HG03457 (cell line): ENCODE data around the gene CDCP2.
"Not testable (repeated sequence)": the region's sequence is repeated elsewhere in the genome, so short reads cannot be mapped to it uniquely, and the experiment has no call there.

Experiments
- ATAC-seq: cut with Tn5 transposase; IDR thresholded peaks from one replicate; pipeline ENCODE4 v1.9.1; 2021; ENCODE audit warnings: moderate number of reproducible peaks; ENCODE audit not compliant: unreplicated experiment

The CDCP2 gene

DNA sequence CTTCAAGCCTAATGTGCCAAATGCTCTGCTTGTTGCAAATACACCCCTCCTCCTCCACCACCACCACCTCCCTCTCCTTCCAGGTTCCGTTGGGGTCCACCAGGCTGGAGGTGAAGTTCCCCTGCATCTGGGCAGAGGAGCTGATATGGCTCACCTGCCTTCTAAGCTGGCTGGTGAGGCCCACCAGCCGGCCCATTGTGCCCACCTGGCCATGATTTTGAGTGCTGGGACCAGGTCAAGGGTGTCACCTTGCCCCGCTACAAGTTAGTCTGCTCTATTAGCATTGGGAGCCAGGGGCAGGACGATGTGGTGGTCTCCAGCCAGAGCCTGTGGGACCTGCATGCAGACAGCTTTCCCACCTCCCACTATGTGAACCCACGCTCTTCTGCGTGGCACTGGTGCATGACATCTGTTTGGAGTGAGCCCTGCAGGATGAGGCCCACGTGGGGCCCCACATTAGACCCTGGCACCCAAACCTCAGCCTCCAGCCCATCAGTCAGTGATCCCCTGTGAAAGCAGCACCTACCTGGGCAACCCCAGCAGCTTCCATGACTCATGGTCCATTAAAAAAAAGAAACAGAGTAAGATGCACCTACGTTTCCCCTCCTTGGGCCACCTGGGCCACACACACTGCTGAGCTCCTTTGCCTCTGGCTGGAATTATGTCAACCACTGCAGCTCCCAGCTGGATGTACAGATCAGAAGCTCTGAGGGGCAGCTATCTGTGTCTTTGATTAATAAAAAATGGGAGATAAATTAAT is 15.6 kb upstream of the CDCP2 start:
- ATAC-seq, result no peak

DNA sequence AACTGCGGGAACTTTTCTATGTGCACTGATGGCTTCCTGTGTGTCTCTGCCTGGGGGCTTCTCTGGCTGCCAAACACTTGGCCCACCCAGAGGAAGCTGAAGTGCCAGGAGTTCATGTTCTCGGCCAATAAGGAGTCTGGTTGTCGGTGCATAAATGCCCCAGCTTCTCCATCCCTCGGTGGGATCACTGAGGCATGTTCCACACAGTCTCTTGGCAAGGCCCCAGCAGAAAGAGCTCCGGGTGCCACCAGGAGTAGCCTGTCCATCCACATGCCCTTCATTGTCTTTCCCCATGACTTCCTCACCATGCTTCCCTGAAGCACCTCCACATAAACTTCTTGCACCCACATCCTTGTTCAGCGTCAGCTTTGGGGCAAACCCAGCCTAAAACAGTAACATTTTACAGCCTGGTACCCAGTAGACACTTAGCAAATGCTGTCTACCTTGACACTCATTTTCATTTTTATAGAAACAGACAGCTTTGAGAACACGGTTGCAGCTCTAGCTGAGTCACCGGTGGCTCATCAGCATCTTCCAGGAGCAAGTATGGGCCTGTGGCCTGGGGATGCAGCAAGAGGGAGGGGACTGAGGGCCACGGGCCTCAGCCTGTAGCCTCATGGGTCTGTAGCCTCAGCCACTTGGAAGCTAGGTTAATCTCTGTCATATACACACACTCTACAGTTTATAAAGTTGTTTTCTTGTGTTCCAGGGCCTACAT is 14.8 kb upstream of the CDCP2 start:
- no peak for ATAC-seq

DNA sequence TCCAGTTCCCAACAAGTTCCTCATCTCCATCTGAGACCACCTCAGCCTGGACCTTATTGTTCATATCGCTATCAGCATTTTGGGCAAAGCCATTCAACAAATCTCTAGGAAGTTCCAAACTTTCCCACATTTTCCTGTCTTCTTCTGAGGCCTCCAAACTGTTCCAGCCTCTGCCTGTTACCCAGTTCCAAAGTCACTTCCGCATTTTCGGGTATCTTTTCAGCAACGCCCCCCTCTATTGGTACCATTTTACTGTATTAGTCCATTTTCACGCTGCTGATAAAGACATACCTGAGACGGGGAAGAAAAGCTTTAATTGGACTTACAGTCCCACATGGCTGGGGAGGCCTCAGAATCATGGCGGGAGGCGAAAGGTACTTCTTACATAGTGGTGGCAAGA is 13.6 kb upstream of the CDCP2 start:
- not testable (repeated sequence) for ATAC-seq

DNA sequence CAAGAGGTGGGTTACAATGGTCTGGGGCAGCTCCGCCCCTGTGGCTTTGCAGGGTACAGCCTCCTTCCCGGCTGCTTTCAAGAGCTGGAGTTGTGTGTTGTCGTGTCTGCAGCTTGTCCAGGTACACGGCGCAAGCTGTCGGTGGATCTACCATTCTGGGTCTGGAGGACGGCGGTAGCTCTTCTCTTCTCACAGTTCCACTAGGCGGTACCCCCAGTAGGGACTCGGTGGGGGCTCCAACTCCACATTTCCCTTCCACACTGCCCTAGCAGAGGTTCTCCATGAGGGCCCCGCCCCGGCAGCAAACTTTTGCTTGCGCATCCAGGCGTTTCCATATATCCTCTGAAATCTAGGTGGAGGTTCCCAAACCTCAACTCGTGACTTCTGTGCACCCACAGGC is 12.3 kb upstream of the CDCP2 start:
- ATAC-seq, result no peak

DNA sequence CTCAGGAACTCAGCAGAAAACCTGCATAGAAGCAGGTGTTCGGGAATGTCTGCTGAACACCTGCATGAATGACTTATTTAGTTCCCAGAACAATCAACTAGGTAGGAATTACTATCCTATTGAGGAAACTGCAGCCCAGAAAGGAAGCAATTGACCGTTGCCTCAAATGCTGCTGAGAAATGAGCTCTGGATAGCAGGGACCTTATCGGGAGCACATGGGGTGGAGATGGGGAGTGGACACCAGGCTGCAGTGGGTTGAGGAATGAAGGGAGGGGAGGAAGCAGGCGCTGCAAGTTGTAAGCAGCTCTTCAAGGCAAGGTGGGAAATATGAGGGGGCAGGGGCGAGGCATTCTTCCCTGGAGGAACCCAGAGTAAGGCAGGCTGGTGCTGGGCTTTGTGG is 10.8 kb upstream of the CDCP2 start:
- ATAC-seq, result no peak

DNA sequence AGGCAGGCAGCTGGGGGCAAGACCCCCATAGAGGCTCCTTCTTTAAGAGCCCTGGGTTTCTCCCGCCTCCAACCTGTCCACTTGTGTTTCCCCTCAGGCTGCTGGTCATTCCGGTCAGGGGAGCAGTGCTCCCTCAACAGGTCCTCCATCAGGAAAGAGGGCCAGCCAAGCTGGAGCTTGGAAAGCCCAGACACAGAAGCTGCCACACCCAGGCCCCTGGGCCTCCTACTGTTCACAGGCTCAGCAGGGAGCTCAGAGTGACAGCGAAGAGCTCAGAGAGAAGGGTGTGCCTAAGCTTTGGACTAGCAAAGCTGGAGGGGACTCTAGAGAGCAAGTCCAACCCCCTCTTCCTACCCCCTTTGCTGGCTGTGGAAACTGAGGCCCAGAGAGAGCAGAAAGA is 10.3 kb upstream of the CDCP2 start:
- no peak for ATAC-seq

DNA sequence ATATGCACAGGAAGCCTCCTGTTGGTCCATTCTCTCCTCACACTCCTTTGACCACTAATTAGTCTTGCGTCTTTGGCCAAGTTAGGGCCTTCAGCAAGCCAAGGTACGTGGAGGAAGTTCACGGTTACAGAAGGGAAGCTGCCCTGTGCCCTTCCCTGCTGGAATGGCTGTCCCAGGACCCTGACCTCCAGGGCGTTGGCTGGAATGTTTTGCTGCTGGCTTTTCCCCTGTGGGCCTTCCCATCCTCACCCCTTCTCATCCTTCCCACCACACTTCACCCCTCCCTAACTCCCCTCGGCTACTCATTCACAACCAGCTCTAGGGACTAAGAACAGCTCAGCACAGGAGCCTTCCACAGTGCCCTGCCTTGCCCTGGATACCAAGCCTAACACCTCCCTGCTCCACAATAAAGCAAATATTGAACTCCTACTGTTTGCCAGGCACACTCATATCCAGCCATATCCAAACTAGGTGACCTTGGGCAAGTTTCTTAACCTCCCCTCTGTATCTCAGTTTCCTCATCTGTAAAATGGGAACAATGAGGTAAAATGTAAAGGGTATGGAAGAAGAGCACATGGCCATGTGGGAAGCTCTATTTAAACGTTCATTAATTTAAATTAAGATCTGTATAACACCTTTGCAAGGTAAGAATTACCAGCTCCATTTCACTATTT is 8.8 kb upstream of the CDCP2 start:
- ATAC-seq, result no peak

DNA sequence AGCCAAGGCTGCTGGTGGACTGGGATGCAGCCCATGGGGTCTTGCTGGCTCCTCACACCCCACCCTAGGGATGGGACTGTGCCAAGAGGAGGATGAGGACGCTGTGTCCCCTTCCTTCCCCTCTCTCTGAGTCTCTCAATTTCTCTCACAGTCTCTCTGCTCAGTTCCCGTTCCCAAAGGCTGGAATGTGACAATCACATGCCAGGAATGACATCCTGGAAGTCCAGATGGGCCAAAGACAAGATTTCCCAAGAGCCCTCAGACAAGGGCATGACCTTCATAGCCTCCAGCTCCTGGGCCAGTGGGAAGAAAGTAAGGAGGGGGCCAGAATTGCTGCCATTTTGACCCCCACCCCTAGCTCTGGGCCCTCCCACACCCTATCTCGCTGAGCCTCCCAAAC is 7.6 kb upstream of the CDCP2 start:
- ATAC-seq, result no peak

DNA sequence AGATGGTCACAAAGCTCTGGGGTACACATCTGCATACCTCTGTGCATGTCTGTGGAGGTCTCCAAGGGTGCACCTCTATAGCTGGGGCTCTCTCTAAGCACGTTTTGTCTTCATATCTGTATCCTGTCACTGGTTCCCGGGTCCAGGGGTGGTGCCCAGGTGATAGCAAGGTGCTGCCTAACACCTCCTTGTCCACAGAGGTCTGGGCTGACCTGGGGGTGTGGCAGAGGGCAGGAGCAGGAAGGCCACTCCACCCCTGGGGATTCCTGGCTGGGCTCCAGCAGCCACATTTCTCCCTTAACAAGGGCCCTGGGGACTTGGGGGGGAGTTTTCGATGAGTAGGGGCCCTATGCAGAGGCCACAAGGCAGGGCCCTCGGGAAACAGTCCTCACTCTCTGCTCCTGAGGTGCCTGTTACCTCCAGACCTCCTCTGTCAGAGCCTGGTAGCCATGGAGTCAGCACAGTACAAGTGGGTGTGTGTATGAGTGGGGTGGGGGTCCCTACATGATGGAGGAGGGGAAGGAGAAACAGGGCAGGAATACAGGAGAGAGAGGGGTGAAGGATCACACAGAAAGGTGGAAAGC is 7.0 kb upstream of the CDCP2 start:
- no peak for ATAC-seq

DNA sequence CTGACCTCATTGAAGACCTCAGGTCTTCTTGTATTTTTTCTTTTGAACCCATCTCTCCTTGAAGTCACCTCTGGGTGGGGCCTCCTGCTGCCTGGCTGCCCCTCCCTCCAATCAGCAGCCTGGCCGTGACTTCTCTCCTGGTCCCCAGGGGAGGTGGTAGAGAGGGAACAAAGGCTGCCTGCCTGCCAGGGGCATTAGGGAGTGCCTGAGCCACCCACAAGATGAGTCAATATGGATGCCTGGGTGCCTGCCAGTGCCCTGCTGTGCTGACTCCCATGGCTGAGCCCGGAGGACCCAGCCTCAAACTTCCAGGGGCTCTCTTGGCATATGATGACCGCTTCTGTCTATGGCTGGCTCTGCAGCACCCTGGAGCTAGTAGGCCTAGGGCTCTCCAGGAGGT is 5.3 kb upstream of the CDCP2 start:
- ATAC-seq, result no peak

DNA sequence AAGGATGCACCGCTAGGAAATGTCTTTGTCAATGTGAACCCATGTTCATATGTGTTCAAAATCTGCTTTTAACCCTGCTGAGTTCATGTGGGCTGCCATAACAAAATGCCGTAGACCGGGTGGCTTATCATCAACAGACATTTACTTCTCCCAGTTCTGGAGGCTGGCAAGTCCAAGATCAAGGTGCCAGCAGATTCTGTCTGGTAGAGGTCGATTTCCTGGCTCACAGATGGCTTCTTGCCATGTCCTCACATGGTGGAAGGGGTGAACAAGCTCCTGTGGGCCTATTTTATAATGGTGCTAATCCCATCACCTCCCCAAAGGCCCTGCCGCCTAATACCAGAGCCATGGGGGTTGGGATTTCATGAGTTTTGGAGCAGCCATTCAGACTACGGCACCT is 4.6 kb upstream of the CDCP2 start:
- ATAC-seq, result no peak

DNA sequence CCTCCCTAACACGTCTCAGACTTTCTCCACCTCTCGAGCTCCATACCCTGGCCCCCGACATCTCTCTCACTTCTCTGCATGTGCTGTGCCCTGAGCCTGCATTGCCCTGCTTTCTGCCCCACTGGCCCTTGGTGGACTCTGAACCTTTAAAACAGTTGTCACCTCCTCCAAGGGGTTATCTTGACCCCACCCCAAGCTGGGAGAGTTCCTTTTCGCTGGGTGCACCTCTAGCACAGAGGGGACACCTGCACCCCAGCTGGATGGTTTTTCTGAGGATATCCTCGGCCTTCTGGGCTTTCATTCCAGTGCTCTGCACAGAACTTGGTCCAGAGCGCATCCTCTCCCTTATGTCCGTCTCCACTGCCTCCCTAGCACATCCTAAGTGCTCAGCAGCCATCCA is 4.2 kb upstream of the CDCP2 start:
- ATAC-seq, result no peak

DNA sequence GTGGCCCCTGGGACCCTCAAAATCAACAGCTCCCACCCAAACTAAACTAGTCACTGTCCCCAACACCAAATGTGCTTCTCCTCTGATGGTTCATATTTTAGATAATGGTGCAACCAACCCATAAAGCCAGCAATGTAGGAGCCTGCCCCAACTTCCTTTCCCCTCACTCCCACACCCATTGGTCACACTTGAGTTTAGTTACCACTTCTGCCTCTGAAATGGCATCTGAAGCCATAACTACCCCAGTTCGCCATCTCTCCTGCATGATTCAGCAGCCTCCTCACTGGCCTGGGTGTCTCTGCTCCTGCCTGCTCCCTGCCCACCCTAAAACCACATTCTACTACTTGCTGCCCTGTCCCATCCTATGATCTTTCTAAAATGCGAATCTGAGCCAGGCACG is 3.4 kb upstream of the CDCP2 start:
- no peak for ATAC-seq

DNA sequence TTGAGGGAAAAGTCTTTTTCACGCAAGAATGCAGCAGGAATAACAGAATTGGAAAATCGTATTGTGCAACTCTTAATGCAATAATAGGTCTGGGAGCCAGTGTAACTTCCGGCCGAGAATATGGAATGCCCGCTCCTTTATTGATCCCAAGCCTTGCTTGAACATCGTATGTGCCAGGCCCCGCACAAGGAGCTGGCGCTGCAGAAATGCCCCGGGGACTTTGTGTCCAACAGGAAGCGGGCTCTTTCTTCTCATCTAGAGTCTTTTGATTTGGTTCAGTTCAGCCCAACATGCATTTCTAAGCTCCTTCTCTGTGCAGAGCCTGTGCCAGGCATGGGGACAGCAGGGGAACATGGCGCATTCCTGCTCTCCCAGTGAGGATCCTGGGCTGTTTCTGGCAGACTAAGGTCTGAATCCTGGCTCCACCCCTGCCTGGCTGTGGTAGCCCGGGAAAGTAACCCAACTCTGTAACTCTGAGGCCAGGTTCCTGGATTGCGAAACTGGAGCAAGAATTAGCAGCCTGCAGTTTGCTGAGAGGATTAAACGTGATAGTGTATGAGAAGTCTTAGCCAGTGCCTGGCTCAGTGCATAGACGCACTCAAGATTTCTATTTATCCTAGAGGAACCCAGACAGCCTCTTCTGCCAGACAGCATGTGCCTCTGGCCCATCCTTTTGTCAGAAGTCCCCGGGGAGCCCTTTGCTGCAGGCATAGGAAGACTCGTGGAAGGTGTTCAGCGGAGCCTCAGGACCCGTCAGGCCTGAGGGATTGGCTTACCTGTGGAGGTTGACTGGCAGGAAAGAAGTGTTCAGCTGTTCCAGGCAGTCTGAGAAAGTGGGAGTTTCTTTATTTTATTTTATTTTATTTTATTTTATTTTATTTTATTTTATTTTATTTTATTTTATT is 987 bp upstream of the CDCP2 start:
- no peak for ATAC-seq

DNA sequence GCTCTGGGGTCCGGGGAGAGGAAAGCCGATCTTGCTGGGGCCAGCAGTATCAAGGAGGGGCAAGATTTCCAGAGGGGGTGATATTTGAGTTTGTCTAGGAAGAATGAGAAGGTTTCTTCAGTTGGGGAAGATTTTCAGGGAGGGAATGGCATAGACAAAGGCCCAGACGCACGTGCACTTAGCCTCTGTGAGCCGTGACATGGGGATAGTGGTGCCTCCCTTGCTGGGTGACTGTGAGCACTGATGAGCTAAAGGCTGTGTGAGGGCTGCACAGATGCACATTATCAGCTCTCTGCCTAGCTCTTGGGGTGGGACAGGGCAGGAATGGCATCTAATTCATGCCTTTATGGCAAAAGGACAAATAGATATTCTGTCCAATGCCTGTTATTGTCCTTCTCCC is 1.8 kb downstream of the CDCP2 start:
- no peak for ATAC-seq

DNA sequence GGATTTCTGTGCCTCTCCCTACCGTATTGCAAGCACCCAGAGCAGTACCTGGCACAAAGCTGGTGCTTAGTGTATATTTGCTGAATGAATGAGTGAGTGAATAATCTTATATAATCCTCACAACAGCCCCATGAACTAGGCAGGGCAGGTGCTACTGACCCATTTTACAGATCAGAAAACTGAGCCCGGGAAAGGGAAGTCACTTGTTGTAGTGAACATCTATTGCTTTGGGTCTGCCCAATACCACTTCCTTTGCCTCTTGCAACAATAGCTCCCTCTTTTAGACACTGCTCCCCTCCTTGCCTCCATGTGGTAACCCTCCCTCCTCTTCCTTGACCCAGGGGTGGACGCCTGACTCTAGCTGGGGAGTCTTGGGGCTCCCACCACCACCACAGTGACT is 3.1 kb downstream of the CDCP2 start:
- no peak for ATAC-seq

DNA sequence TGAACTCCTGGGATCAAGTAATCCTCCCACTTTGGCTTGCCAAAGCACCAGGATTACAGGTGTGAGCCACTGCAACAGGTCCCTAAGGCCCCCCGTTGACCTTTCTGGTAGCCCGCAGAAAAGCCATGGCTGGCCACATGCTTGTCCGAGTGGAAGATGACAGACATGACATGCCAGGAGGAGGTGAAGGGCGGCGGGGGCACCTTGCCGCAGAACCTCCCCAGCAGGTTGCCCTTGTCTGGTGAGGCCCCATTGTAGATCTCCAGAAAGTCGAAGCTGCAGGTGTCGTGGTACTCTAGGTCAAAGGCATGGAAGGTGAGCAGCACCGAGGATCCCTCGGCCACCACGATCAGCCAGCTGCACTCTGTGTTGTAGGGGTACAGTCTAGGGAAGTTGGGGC is 8.4 kb downstream of the CDCP2 start:
- ATAC-seq, result no peak

DNA sequence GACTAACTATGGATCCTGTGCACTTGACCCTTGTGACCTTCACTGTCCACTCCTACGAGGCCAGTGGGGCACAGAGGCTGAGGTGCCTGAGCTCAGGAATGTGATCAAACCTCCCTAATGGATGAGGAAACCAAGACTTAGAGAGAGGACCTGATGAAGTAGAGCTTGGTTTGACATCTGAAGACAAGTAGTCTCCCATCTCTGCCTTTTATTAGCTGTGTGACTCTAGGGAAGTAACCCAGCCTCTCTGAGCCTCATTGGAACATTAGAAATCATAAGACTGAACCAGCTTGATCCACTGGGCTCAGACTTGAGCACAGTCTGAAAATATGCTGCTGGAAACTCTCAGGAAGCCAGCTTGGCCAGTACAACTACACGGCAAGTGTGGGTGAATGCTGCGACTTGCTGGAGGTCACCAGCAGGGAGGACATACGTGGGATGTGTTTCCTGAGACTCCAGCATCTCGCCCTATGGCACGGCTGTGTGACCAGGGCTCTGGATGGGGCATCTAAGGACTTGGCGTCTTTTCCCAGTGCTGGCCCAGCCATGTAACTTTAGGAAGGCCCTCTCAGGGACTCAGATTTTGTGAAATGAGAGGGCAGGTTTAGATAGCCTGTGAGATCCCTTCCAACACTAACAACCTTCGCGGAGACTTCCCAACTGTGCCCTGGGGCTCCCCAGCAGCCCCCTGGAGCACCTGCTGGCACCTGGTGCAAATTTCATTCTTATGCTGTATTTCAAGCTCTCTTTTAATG is 10.5 kb downstream of the CDCP2 start:
- no peak for ATAC-seq

DNA sequence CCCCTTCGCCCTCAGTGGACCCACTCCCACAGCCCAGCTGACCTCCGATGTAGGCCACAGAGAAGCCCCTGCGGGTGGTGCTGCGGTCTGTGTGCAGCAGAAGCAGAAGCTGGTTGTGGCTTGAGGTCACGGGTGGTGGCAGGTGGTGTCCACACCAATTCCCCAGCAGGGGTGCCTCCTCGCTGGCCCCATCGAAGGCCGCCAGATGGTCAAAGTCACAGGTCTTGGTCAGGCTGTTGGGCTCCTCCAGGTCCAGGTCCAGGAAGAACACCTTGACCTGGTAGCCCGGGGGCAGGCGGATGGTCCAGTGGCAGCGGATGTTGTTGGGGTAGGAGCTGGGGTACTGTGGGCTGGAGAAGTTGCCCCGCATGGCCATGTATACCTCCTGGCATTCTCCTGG is 13.1 kb downstream of the CDCP2 start:
- ATAC-seq, result no peak

DNA sequence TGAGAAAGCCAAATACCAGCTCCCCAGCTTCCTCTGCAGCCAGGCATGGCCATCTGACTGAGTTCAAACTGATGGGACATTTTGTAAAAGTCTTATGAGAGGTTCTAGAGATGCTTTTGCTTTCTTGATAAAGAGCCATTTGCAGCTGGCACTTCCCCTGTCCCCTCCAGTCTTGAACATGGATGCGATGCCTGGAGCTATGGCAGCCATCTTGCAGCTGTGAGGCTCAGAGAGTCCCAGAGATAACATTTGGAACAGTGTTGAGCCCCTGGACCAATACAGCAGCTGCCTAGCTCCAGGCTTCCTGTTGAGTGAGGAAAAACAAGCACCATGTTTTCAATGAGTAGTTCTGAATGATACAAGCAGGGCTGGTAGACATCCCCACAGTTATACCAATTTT is 13.8 kb downstream of the CDCP2 start:
- ATAC-seq, result no peak
